ENCODE measurements around the gene TRAF4.

DNA sequence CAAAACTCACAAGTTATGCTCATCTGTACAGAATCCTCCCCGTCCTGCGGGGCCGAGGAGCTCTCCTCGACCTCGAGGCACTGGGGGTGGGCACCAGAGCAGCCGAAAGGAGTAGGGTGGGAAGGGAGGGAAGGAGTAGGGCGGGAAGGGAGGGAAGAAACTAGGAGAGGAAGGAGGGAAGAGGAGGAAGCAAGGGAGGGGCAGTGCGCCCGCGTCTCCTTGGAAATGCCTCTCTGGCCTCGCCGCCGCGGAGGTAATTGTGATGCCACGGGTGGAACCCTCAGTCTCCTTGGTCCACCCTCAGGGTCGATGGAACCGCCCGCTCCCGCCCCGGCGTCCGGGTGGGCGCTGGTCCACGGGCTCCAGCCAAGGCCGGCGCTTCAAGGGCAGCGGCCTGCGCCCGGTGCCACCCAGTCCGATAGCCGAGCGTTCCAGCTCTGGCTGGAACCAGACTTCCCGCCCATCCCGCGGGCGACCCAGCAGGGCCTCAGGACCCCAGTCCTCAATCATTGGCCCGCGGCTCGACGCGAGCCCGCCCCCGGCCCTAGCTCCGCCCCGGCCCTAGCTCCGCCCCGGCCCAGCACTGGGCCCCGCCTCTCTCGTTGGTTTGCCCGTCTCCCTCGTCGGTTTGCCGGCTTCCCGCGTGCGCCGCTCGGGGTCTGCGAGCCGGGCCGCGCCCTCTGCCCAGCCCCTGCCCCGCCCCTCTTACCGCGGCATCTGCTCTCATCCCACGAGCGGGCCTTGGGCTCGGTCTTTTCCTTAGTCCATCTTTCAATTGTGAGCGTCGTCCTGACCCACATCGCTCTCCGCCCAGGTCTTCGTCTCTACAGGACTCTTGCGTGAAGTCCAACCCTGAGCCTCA lies 32.7 kb upstream of the TRAF4 start:
- no peak for TF ChIP-seq CBFB (CRISPR knock-in tag; IDR thresholded peaks at IDR 0.05; ENCODE audit: low read depth)
- TF ChIP-seq ZBTB21 (CRISPR knock-in tag; IDR thresholded peaks at IDR 0.05; ENCODE audit: borderline replicate concordance), result 0 out of 2 replicates have a peak, but pooled peaks have one; percentile 48

Measured in WTC11 (cell line).